HG02763 (cell line): ENCODE data around the gene TLCD5.

Experiments used
- ATAC-seq: cut with Tn5 transposase; IDR thresholded peaks from one replicate; pipeline ENCODE4 v1.9.1; 2021; ENCODE audit warnings: mild to moderate bottlenecking, moderate library complexity; ENCODE audit not compliant: unreplicated experiment

TLCD5 gene

GRCh38 chr11:120307476-120307875, 17.6 kb upstream of the TLCD5 start:
- ATAC-seq = no peak

- no peak for ATAC-seq
Observed at GRCh38 chr11:120308081-120308480, 17.0 kb upstream of the TLCD5 start.

- ATAC-seq = no peak
Observed at GRCh38 chr11:120310870-120311269, 14.2 kb upstream of the TLCD5 start.

GRCh38 chr11:120314861-120315260, 10.2 kb upstream of the TLCD5 start:
- ATAC-seq = no peak

GRCh38 chr11:120316880-120317688, 8.0 kb upstream of the TLCD5 start:
- ATAC-seq = no peak

- ATAC-seq = no peak
Observed at GRCh38 chr11:120317689-120318480, 7.2 kb upstream of the TLCD5 start.

GRCh38 chr11:120318906-120319305, 6.2 kb upstream of the TLCD5 start:
- ATAC-seq = no peak

GRCh38 chr11:120326228-120326627, 1.1 kb downstream of the TLCD5 start:
- ATAC-seq = no peak

- no peak for ATAC-seq
Observed at GRCh38 chr11:120326845-120327281, 1.8 kb downstream of the TLCD5 start.

GRCh38 chr11:120327311-120327710, 2.2 kb downstream of the TLCD5 start:
- ATAC-seq = no peak

GRCh38 chr11:120329556-120329955, 4.5 kb downstream of the TLCD5 start:
- ATAC-seq = no peak

GRCh38 chr11:120330045-120330444, 4.9 kb downstream of the TLCD5 start:
- no peak for ATAC-seq

- no peak for ATAC-seq
Observed at GRCh38 chr11:120331301-120331996, 6.3 kb downstream of the TLCD5 start.

GRCh38 chr11:120332822-120333716, 8.0 kb downstream of the TLCD5 start:
- no peak for ATAC-seq

GRCh38 chr11:120333801-120334200, 8.7 kb downstream of the TLCD5 start:
- ATAC-seq = no peak

- no peak for ATAC-seq
Observed at GRCh38 chr11:120334332-120334731, 9.2 kb downstream of the TLCD5 start.

- no peak for ATAC-seq
Observed at GRCh38 chr11:120334894-120335462, 9.9 kb downstream of the TLCD5 start.

GRCh38 chr11:120335556-120335907, 10.4 kb downstream of the TLCD5 start:
- ATAC-seq = no peak

GRCh38 chr11:120335908-120336640, 11.0 kb downstream of the TLCD5 start, which contains the start of gene ARHGEF12:
TSS of gene ARHGEF12 (plus strand) at chr11:120336413. CDS start at chr11:120337244, 831 bp downstream.
- peak; percentile 72 for ATAC-seq
